GM04504 (cell line): ENCODE results near the gene SPRR1B.
"Not testable (repeated sequence)": the region's sequence is repeated elsewhere in the genome, so short reads cannot be mapped to it uniquely, and the experiment has no call there.

Experiments
- DNase-seq: peaks from one replicate; pipeline ENCODE4 v3.0.0-alpha.2; 2012; ENCODE audit warnings: low read depth

The SPRR1B gene

GRCh38 chr1:153040950-153041631 is 10.1 kb downstream of the SPRR1B start, which contains the start of gene SPRR2D:
SPRR2D (minus strand) TSS chr1:153041120; CDS start chr1:153040346, 774 bp downstream.
- DNase-seq = no peak

- no peak for DNase-seq
Measured at GRCh38 chr1:153049211-153049610, 18.2 kb downstream of the SPRR1B start.

GRCh38 chr1:153056111-153056510 is 25.1 kb downstream of the SPRR1B start:
- DNase-seq = not testable (repeated sequence)

- no peak for DNase-seq
Measured at GRCh38 chr1:153057375-153057774, 26.4 kb downstream of the SPRR1B start, which contains the start of gene SPRR2A. SPRR2A (minus strand) TSS chr1:153057512; CDS start chr1:153056735, 777 bp downstream.

GRCh38 chr1:153058154-153058553 is 27.2 kb downstream of the SPRR1B start:
- DNase-seq = no peak

- no peak for DNase-seq
Measured at GRCh38 chr1:153058826-153059784, 28.1 kb downstream of the SPRR1B start.

- DNase-seq = no peak
Measured at GRCh38 chr1:153070243-153070642, 39.2 kb downstream of the SPRR1B start.

- no peak for DNase-seq
Measured at GRCh38 chr1:153071511-153071910, 40.5 kb downstream of the SPRR1B start, which contains the start of gene SPRR2B. SPRR2B (minus strand) TSS chr1:153071611; CDS start chr1:153070839, 772 bp downstream.

- DNase-seq = no peak
Measured at GRCh38 chr1:153072806-153073726, 42.1 kb downstream of the SPRR1B start.

GRCh38 chr1:153081736-153082135 is 50.7 kb downstream of the SPRR1B start:
- DNase-seq = no peak
